Keratinocyte (primary cell): ENCODE measurements around the gene GLTP. TPM values are rescaled to one million over a fixed set of nuclear protein-coding genes. Genes with fewer than 3 reads are reported as not detected.

ENCODE experiments used
- DNase-seq: peaks from one replicate; pipeline ENCODE4 v3.0.0-alpha.2; 2011; ENCODE audit warnings: low read depth, missing footprints, low spot score
- FAIRE-seq: peaks from 2 replicates; lab custom pipeline; 2011; peaks lifted over from hg19 to GRCh38; lab: Jason Lieb, UNC
- H2AFZ ChIP-seq: 2 replicates; pipeline ENCODE4 v1.6.0; 2012; ENCODE audit warnings: low read length, control low read depth, inconsistent platforms; ENCODE audit not compliant: control insufficient read depth
- H3K27ac ChIP-seq: 2 replicates; pipeline ENCODE4 v1.5.1; 2011; ENCODE audit warnings: low read length; ENCODE audit not compliant: control insufficient read depth, insufficient read depth
- H3K27me3 ChIP-seq: 3 replicates; pipeline ENCODE4 v1.6.0; 2011; ENCODE audit warnings: low read length; ENCODE audit not compliant: control insufficient read depth, insufficient read depth; ENCODE audit errors: extremely low read depth
- H3K36me3 ChIP-seq, 2 experiments: 2 replicates in 1 of 2; 3 replicates in 1 of 2; pipeline ENCODE4 v1.5.1; 2011; ENCODE audit warnings: low read length in 2 of 2, mild to moderate bottlenecking in 1 of 2; ENCODE audit not compliant: control insufficient read depth in 2 of 2, insufficient read depth in 2 of 2; ENCODE audit errors: extremely low read depth in 1 of 2
- H3K4me1 ChIP-seq: 3 replicates; pipeline ENCODE4 v1.5.1; 2011; ENCODE audit warnings: low read length; ENCODE audit not compliant: control insufficient read depth, insufficient read depth; ENCODE audit errors: extremely low read depth
- H3K4me2 ChIP-seq: 3 replicates; pipeline ENCODE4 v1.6.0; 2011; ENCODE audit warnings: low read depth, low read length; ENCODE audit not compliant: control insufficient read depth, insufficient read depth; ENCODE audit errors: extremely low read depth
- H3K4me3 ChIP-seq, 3 experiments: fragments of 200-600 bp in 1 of 3; sonication (generic) in 1 of 3; 2 replicates in 2 of 3; 3 replicates in 1 of 3; pipeline ENCODE4 v1.5.1; 2011 to 2016; ENCODE audit warnings: low read length in 3 of 3, mild to moderate bottlenecking in 3 of 3, control low read depth in 2 of 3, inconsistent platforms in 1 of 3, low read depth in 1 of 3, mixed read lengths in 1 of 3, mixed run types in 1 of 3, moderate library complexity in 1 of 3; ENCODE audit not compliant: control insufficient read depth in 2 of 3, insufficient read depth in 2 of 3; ENCODE audit errors: extremely low read depth in 1 of 3
- H3K79me2 ChIP-seq: 2 replicates; pipeline ENCODE4 v1.6.0; 2012; ENCODE audit warnings: low read length; ENCODE audit not compliant: control insufficient read depth, insufficient read depth
- H3K9ac ChIP-seq: 3 replicates; pipeline ENCODE4 v1.6.0; 2011; ENCODE audit warnings: low read length; ENCODE audit not compliant: control insufficient read depth, insufficient read depth; ENCODE audit errors: extremely low read depth
- H3K9me1 ChIP-seq: 3 replicates; pipeline ENCODE4 v1.6.0; 2011; ENCODE audit warnings: low read length; ENCODE audit not compliant: control insufficient read depth, insufficient read depth; ENCODE audit errors: extremely low read depth
- H3K9me3 ChIP-seq: 2 replicates; pipeline ENCODE4 v1.5.1; 2012; ENCODE audit warnings: low read depth, low read length; ENCODE audit not compliant: control insufficient read depth
- H4K20me1 ChIP-seq: 3 replicates; pipeline ENCODE4 v1.6.0; 2011; ENCODE audit warnings: low read length; ENCODE audit not compliant: control insufficient read depth, insufficient read depth; ENCODE audit errors: extremely low read depth
- CTCF ChIP-seq, 3 experiments: IDR thresholded peaks in 1 of 3; conservative IDR thresholded peaks in 1 of 3; optimal IDR thresholded peaks in 1 of 3; 2 replicates in 2 of 3; 3 replicates in 1 of 3; pipeline versions ENCODE3 to v1.5.1; 2011; ENCODE audit warnings: low read length in 3 of 3, mild to moderate bottlenecking in 3 of 3, moderate library complexity in 2 of 3, control low read depth in 1 of 3, inconsistent platforms in 1 of 3; ENCODE audit not compliant: insufficient read depth in 2 of 3; ENCODE audit errors: extremely low read depth in 1 of 3
- EZH2 ChIP-seq: IDR thresholded peaks from one replicate; pipeline ENCODE4 v1.6.1; 2012; ENCODE audit warnings: inconsistent platforms, mild to moderate bottlenecking, low read length, moderate library complexity
- dilution Hi-C: fragments of 300-500 bp; cut with MboI; formaldehyde crosslinking; loops from one replicate; pipeline ENCODE4 v1.7.0; 2020; ENCODE audit warnings: low sequenced_read_pairs; ENCODE audit not compliant: extremely low pct_ligation_motif_present
- polyA plus RNA-seq, 5 experiments: library from polyadenylated mRNA; depleted of rRNA in 3 of 5; stranded (reverse) in 3 of 5; stranded (forward) in 1 of 5; unstranded in 1 of 5; fragments of >200 nt; gene quantifications; 1 replicate in 1 of 5; 2 replicates in 3 of 5; 3 replicates in 1 of 5; pipeline versions ENCODE4 v1.2.1 to v1.2.3, GENCODE V29; 2011 to 2012; ENCODE audit warnings: missing spikeins in 2 of 5, low read depth in 1 of 5, low replicate concordance in 1 of 5

GLTP gene
- polyA plus RNA-seq, 1 donor (not counting 4 experiments of a cell fraction or from before 2014, with no cell fraction given) = 54.6 TPM

GRCh38 chr12:109818905-109819500 is 61.3 kb downstream of the GLTP start:
- Histone ChIP-seq H3K4me3 (no peak overlapping the region), H3K79me2 (no peaks in the 10 kb centered on the region), H3K4me1 (peaks cover 24% of the 10 kb centered on the region), H3K4me2 (peak overlapping the region; percentile 42), H3K9ac (peak overlapping the region; percentile 14), H3K9me1 (peaks cover 2% of the 10 kb centered on the region), H3K36me3 (no peaks in the 10 kb centered on the region), H3K27ac (peak overlapping the region; percentile 46), H2AFZ (no peak overlapping the region), H3K27me3 (no peaks in the 10 kb centered on the region), H4K20me1 (no peaks in the 10 kb centered on the region), H3K9me3 (no peaks in the 10 kb centered on the region)
- TF ChIP-seq CTCF (optimal IDR thresholded peaks at IDR 0.05 in 1 of 3, IDR thresholded peaks at IDR 0.05 in 1 of 3, conservative IDR thresholded peaks at IDR 0.05 in 1 of 3; ENCODE audit: extremely low read depth in 1 of 3, insufficient read depth in 2 of 3, low read length in 3 of 3) (no peak), EZH2 (no peak)
- FAIRE-seq = peak; percentile 99
- DNase-seq = peak; percentile 72
- dilution Hi-C loops = no loop called here

- DNase-seq (no peak), FAIRE-seq (no peak)
- Histone ChIP-seq H3K36me3 (no peaks in the 10 kb centered on the region), H3K27ac (no peak overlapping the region), H3K4me3 (no peak overlapping the region), H3K9me3 (no peaks in the 10 kb centered on the region), H2AFZ (no peak overlapping the region), H3K4me1 (peaks cover 24% of the 10 kb centered on the region), H3K9me1 (peaks cover 2% of the 10 kb centered on the region), H3K27me3 (no peaks in the 10 kb centered on the region), H3K9ac (no peak overlapping the region), H3K79me2 (no peaks in the 10 kb centered on the region), H3K4me2 (no peak overlapping the region), H4K20me1 (no peaks in the 10 kb centered on the region)
- TF ChIP-seq EZH2 (no peak), CTCF (optimal IDR thresholded peaks at IDR 0.05 in 1 of 3, IDR thresholded peaks at IDR 0.05 in 1 of 3, conservative IDR thresholded peaks at IDR 0.05 in 1 of 3; ENCODE audit: extremely low read depth in 1 of 3, insufficient read depth in 2 of 3, low read length in 3 of 3) (no peak)
- dilution Hi-C loops = no loop called here
Measured at GRCh38 chr12:109818253-109818652, 62.1 kb downstream of the GLTP start.
